ENCODE measurements around the gene RIGI. TPM values are rescaled to one million over a fixed set of nuclear protein-coding genes. Genes with fewer than 3 reads are reported as not detected.

RIGI gene
- total RNA-seq, 2 donors from 2014 or later: 2.6 to 6.5 TPM

DNA sequence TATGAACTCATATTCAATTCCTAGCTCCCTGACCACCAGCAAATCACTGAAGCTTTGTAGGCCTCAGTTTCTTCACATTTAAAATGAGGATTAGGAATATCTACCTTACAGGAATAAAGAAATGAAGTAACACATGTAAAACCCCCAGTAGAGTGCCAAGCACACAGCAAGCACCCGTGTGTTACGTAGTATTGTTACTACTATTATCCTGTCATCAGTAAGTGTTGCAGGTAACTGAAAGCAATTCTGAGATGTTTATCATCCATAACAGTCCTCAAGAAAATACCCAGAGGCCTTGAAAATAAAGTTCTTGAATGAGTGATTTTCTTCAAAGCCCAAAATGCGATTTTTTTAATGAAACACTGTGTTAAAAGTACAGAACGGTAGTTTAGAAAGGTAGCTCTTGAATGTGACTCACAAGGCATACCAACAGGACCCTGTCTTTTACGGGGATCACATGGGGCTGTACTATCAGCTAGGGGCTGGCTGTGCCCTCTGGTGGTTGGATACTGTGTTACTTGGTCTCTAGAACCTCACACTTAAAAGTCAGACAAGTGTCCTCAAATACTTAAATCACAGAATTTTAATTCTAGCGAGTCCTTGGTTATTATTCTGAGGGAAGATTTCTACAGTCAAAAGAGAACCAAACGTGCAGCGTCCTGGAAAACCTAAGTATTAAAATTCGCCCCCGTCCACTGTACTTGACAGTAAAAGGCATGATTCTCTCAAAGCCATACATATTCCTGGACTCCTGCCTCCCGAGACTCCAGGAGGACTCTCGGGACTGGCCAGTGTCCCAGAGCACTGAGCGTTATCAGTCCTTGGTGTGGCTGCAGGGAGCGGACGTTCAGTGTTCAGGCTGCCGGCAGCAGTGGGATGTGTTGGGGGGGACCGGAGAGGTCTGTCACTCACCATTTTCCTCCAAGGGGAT, 46.2 kb upstream of the RIGI start:
- peak; percentile 50 to 72 (median 62) for DNase-seq
- Histone ChIP-seq H3K4me1 (peaks cover 14% of the 10 kb centered on the region), H3K27me3 (no peaks in the 10 kb centered on the region), H3K4me3 (peak overlapping the region; percentile 57 to 91), H3K27ac (peak overlapping the region; percentile 75 to 88 (median 82)), H3K36me3 (replicated peaks in 1 of 2; ENCODE audit: insufficient read depth in 1 of 2, low read depth in 2 of 2) (no peaks in the 10 kb centered on the region), H3K9me3 (no peaks in the 10 kb centered on the region)
- WGBS, 2 donors: 1% methylated on average over 17 of the region's 17 CpGs
- TF ChIP-seq, protein P1, sequence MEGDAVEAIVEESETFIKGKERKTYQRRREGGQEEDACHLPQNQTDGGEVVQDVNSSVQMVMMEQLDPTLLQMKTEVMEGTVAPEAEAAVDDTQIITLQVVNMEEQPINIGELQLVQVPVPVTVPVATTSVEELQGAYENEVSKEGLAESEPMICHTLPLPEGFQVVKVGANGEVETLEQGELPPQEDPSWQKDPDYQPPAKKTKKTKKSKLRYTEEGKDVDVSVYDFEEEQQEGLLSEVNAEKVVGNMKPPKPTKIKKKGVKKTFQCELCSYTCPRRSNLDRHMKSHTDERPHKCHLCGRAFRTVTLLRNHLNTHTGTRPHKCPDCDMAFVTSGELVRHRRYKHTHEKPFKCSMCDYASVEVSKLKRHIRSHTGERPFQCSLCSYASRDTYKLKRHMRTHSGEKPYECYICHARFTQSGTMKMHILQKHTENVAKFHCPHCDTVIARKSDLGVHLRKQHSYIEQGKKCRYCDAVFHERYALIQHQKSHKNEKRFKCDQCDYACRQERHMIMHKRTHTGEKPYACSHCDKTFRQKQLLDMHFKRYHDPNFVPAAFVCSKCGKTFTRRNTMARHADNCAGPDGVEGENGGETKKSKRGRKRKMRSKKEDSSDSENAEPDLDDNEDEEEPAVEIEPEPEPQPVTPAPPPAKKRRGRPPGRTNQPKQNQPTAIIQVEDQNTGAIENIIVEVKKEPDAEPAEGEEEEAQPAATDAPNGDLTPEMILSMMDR (IDR thresholded peaks at IDR 0.05): peak; percentile 11 to 66 (median 49)
- TF ChIP-seq POLR2A (IDR thresholded peaks at IDR 0.05): no peak
- peak; percentile 70 for ATAC-seq
- intact Hi-C loops (cut with DNase I): no loop called here

DNA sequence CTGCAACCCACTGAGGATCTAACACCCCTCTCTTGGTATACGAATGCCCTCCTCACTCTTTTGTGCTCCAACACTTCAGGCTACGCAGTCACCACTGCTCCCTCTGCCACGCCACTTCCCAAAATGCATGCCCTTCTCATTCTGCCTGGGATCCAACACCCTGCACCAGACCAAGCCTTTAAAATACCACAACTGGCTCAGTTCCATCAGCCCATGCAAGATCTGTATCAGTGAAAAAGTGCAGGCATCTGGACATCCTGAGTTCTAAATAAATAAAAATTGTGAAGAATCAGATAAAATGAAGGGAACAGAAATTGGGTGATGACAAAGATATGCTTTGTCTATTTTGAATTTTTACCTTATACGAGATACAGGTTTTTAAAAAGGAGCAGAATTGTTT, 44.3 kb upstream of the RIGI start:
- WGBS, 2 donors: 83 to 90% methylated on average over 4 of the region's 4 CpGs
- DNase-seq (no peak), ATAC-seq (no peak)
- H3K36me3 ChIP-seq (replicated peaks in 1 of 2; ENCODE audit: insufficient read depth in 1 of 2, low read depth in 2 of 2): peaks cover 0 to 9% of the 10 kb centered on the region in 2 donors
- H3K4me1 ChIP-seq: peaks cover 14% of the 10 kb centered on the region
- H3K27ac ChIP-seq: no peak overlapping the region
- intact Hi-C loops (cut with DNase I): no loop called here
- no peak for TF ChIP-seq POLR2A (IDR thresholded peaks at IDR 0.05)
- no peak overlapping the region for H3K4me3 ChIP-seq
- no peaks in the 10 kb centered on the region for H3K9me3 ChIP-seq
- H3K27me3 ChIP-seq: no peaks in the 10 kb centered on the region

DNA sequence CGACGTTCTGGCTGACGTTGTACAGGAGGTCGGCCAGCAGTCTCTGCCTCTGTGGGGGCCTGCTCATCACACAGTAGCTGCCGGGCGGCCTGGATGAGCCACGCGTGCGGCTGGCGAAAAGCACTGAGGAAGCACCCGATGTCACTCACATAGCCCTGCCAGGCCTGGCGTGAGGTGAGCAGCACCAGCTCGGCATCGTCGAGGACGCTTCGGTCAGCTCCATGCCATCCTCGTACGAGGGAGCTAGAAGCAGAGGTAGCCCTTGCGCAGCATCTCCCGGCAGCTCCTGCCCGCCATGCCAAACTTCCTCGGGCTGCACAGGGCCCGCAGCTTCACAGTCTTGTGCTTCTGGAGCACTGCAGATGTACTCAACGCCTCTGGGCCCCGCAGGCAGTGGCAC, 40.8 kb upstream of the RIGI start:
- intact Hi-C loops (cut with DNase I): no loop called here
- ATAC-seq: no peak
- Histone ChIP-seq H3K27me3 (no peaks in the 10 kb centered on the region), H3K27ac (no peak overlapping the region), H3K4me3 (no peak overlapping the region), H3K36me3 (replicated peaks in 1 of 2; ENCODE audit: insufficient read depth in 1 of 2, low read depth in 2 of 2) (peaks cover 0 to 10% of the 10 kb centered on the region in 2 donors), H3K9me3 (no peaks in the 10 kb centered on the region), H3K4me1 (peaks cover 5% of the 10 kb centered on the region)
- TF ChIP-seq POLR2A (IDR thresholded peaks at IDR 0.05): no peak
- TF ChIP-seq, protein P1 (IDR thresholded peaks at IDR 0.05): no peak
- DNase-seq: no peak
- WGBS, 2 donors: 93% methylated on average over 23 of the region's 26 CpGs; no CpG with 5 or more reads in 1 of the 2 donors

DNA sequence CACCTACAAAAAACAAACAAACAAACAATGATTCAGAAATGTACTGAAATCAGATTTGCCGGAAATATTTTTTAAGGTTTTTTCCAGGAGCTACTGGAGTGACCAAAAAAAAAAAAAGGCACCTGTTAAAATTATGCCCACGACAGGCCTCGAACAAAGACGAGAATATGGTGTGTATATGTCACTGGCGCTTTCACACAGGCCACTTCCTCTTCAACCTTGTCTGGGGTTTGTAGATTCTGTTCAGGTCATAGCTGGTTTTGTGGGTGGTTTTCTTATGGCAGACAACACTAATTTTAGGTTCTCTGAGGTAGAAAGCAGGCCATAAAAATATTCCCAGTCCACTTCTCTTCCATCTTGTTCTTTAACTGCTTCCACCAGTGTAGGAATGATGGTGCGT, 40.0 kb upstream of the RIGI start:
- H3K27me3 ChIP-seq: no peaks in the 10 kb centered on the region
- ATAC-seq (no peak), DNase-seq (no peak)
- peaks cover 0 to 10% of the 10 kb centered on the region in 2 donors for H3K36me3 ChIP-seq (replicated peaks in 1 of 2; ENCODE audit: insufficient read depth in 1 of 2, low read depth in 2 of 2)
- no peak overlapping the region for H3K27ac ChIP-seq
- WGBS, 2 donors: 89 to 97% methylated on average over 6 of the region's 6 CpGs
- intact Hi-C loops (cut with DNase I): no loop called here
- TF ChIP-seq POLR2A (IDR thresholded peaks at IDR 0.05): no peak
- TF ChIP-seq, protein P1 (IDR thresholded peaks at IDR 0.05): no peak
- no peaks in the 10 kb centered on the region for H3K9me3 ChIP-seq
- no peaks in the 10 kb centered on the region for H3K4me1 ChIP-seq
- no peak overlapping the region for H3K4me3 ChIP-seq

DNA sequence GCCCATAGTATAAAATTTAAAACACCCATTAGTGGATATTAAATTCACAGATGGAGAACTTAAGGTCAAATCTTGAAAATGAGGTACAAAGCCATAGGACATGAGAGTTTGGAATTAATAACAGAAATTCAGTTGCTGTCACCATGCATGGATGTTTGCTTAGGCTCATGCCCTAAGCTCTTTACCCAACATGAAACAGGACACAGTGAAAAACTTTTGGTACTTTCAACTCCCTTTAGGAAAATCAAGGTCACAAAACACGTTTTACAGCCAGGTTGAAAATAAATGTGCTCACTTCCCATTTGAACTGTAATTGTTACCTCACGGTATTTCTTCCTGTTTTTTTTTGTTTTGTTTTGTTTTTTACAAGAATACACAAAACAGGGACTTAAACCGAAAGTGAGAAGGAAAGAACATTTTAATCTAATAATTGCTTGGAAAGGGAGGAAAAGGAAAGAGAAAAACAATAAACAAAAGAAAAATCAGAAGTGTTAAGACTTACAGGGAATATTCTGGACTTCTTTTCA, 32.5 kb upstream of the RIGI start:
- DNase-seq (no peak), ATAC-seq (no peak)
- WGBS, 2 donors: 33 to 35% methylated on average over 3 of the region's 3 CpGs
- TF ChIP-seq, protein P1 (IDR thresholded peaks at IDR 0.05): no peak
- TF ChIP-seq POLR2A (IDR thresholded peaks at IDR 0.05): no peak
- intact Hi-C loops (cut with DNase I): no loop called here
- no peak overlapping the region for H3K27ac ChIP-seq
- no peaks in the 10 kb centered on the region for H3K4me1 ChIP-seq
- no peak overlapping the region for H3K4me3 ChIP-seq
- H3K27me3 ChIP-seq: no peaks in the 10 kb centered on the region
- no peaks in the 10 kb centered on the region for H3K9me3 ChIP-seq
- no peaks in the 10 kb centered on the region for H3K36me3 ChIP-seq (replicated peaks in 1 of 2; ENCODE audit: insufficient read depth in 1 of 2, low read depth in 2 of 2)

All from body of pancreas (tissue), 4 donors.